Cerebellar cortex (tissue), 1 donor: ENCODE results near the gene ATP6V0C.

Experiments used
- DNase-seq: peaks from one replicate; pipeline ENCODE4 v3.0.0-alpha.2; 2015; ENCODE audit warnings: low spot score

ATP6V0C gene

GRCh38 chr16:2511128-2511800 lies 2.5 kb upstream of the ATP6V0C start:
- DNase-seq = peak; percentile 64

- no peak for DNase-seq
Measured at GRCh38 chr16:2511996-2512734, 1.6 kb upstream of the ATP6V0C start.

GRCh38 chr16:2512735-2513404 lies 882 bp upstream of the ATP6V0C start:
- DNase-seq = no peak

- no peak for DNase-seq
Measured at GRCh38 chr16:2514333-2515179, 804 bp downstream of the ATP6V0C start.

- DNase-seq = no peak
Measured at GRCh38 chr16:2515180-2515851, 1.6 kb downstream of the ATP6V0C start.

GRCh38 chr16:2516391-2517240 lies 2.9 kb downstream of the ATP6V0C start:
- no peak for DNase-seq

GRCh38 chr16:2517954-2518605 lies 4.3 kb downstream of the ATP6V0C start:
- DNase-seq = no peak

GRCh38 chr16:2518823-2519710 lies 5.3 kb downstream of the ATP6V0C start:
- no peak for DNase-seq

- DNase-seq = no peak
Measured at GRCh38 chr16:2519711-2520080, 5.9 kb downstream of the ATP6V0C start.

GRCh38 chr16:2520097-2520783 lies 6.5 kb downstream of the ATP6V0C start, which contains the start of gene AMDHD2:
TSS of gene AMDHD2 (plus strand) at chr16:2520371. CDS start at chr16:2520459, 88 bp downstream.
- DNase-seq = peak; percentile 78

- no peak for DNase-seq
Measured at GRCh38 chr16:2520784-2521531, 7.2 kb downstream of the ATP6V0C start.

- DNase-seq = no peak
Measured at GRCh38 chr16:2523801-2524231, 10.1 kb downstream of the ATP6V0C start.

- no peak for DNase-seq
Measured at GRCh38 chr16:2524339-2524938, 10.7 kb downstream of the ATP6V0C start.

- no peak for DNase-seq
Measured at GRCh38 chr16:2526135-2526534, 12.4 kb downstream of the ATP6V0C start.

- DNase-seq = no peak
Measured at GRCh38 chr16:2527071-2527783, 13.5 kb downstream of the ATP6V0C start.

GRCh38 chr16:2527784-2528100 lies 14.0 kb downstream of the ATP6V0C start:
- no peak for DNase-seq
